HepG2 (cell line): Measurements from ENCODE around the gene WDSUB1.

Experiments
- CTCF ChIP-seq: sonication (generic); formaldehyde crosslinking; IDR thresholded peaks from 2 replicates; pipeline ENCODE4 v1.5.0; 2020; ENCODE audit warnings: mild to moderate bottlenecking, missing genetic modification reagents, moderate library complexity
- HNRNPL ChIP-seq: fragments of 200-400 bp; formaldehyde crosslinking; IDR thresholded peaks from 2 replicates; pipeline ENCODE4 v1.6.1; 2017; ENCODE audit warnings: mild to moderate bottlenecking, low read depth, low read length
- ZNF816 ChIP-seq: sonication (generic); formaldehyde crosslinking; IDR thresholded peaks from 2 replicates; pipeline ENCODE4 v1.8.0; 2022; ENCODE audit warnings: missing genetic modification reagents, mild to moderate bottlenecking, borderline replicate concordance

DNA sequence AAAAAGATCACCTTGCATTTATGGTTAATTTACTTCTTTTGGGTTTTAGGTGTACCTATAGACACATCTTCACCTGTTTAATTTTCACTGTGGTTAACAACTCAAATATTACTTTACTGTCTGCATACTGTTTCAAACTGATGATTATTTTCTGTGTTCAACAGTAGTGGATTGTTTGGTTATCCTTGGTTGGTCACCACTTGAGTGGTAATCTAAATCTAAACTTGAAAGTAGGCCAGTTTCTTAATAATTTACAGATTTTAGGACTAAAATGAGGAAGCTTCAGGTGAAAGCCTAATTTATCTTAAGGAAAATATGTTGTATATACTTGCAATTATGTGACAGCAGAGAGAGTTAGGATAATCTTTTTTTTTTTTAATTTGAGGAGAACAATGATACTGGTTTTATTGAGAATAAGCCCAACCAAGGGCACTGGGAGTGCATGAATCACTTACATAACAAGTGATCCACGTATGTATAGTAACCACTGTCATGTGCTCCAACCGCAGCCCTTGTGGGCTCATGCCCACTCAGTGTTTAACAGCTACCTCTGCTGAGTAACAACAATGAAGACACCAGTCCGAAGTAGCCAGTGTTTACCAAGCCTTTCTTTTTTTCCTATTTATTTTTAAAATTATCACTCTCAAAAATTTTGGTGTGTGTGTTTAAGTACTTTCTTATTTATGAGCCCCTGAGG lies 31.0 kb upstream of the WDSUB1 start:
- TF ChIP-seq HNRNPL (no peak), ZNF816 (CRISPR knock-in tag) (no peak), CTCF (no peak)
